Measurements from ENCODE around the gene CTDNEP1.
A peak's percentile ranks its signal among the peaks of the same experiment; 100 is the strongest.

Gene CTDNEP1

GRCh38 chr17:7228920-7229319 lies 22.6 kb downstream of the CTDNEP1 start:
- DNase-seq (ENCODE audit: low read depth in 2 of 2): no peak

GRCh38 chr17:7226721-7227710 lies 24.5 kb downstream of the CTDNEP1 start:
- no peak for DNase-seq (ENCODE audit: low read depth in 2 of 2)

GRCh38 chr17:7225711-7226331 lies 25.7 kb downstream of the CTDNEP1 start:
- DNase-seq (ENCODE audit: low read depth in 2 of 2): no peak

GRCh38 chr17:7224661-7225111 lies 26.8 kb downstream of the CTDNEP1 start:
- no peak for DNase-seq (ENCODE audit: low read depth in 2 of 2)

GRCh38 chr17:7224110-7224509 lies 27.4 kb downstream of the CTDNEP1 start:
- no peak for DNase-seq (ENCODE audit: low read depth in 2 of 2)

GRCh38 chr17:7223375-7223774 lies 28.2 kb downstream of the CTDNEP1 start:
- no peak for DNase-seq (ENCODE audit: low read depth in 2 of 2)

- no peak for DNase-seq (ENCODE audit: low read depth in 2 of 2)
These were observed 28.6 kb downstream of the CTDNEP1 start for GRCh38 chr17:7222972-7223292.

- no peak for DNase-seq (ENCODE audit: low read depth in 2 of 2)
These were observed 29.2 kb downstream of the CTDNEP1 start for GRCh38 chr17:7222093-7222971.

- DNase-seq (ENCODE audit: low read depth in 2 of 2): no peak
These were observed 30.0 kb downstream of the CTDNEP1 start for GRCh38 chr17:7221278-7222092.

GRCh38 chr17:7220593-7221277 lies 30.8 kb downstream of the CTDNEP1 start:
- DNase-seq (ENCODE audit: low read depth in 2 of 2): peak; percentile 46 to 53

- peak; percentile 75 to 82 for DNase-seq (ENCODE audit: low read depth in 2 of 2)
These were observed 31.5 kb downstream of the CTDNEP1 start, which contains the start of the genes ACADVL and DLG4 for GRCh38 chr17:7219812-7220592. TSS of gene ACADVL (plus strand) at chr17:7219938. CDS start at chr17:7219985, 47 bp downstream. TSS of gene DLG4 (minus strand) at chr17:7219836.

- DNase-seq (ENCODE audit: low read depth in 2 of 2): no peak
These were observed 32.2 kb downstream of the CTDNEP1 start for GRCh38 chr17:7219229-7219811.

GRCh38 chr17:7218758-7219157 lies 32.8 kb downstream of the CTDNEP1 start:
- DNase-seq (ENCODE audit: low read depth in 2 of 2): no peak

GRCh38 chr17:7218166-7218565 lies 33.4 kb downstream of the CTDNEP1 start:
- no peak for DNase-seq (ENCODE audit: low read depth in 2 of 2)

GRCh38 chr17:7217113-7217987 lies 34.2 kb downstream of the CTDNEP1 start:
- DNase-seq (ENCODE audit: low read depth in 2 of 2): no peak

- DNase-seq (ENCODE audit: low read depth in 2 of 2): no peak
These were observed 35.1 kb downstream of the CTDNEP1 start for GRCh38 chr17:7216242-7217112.

GRCh38 chr17:7215652-7216180 lies 35.8 kb downstream of the CTDNEP1 start:
- no peak for DNase-seq (ENCODE audit: low read depth in 2 of 2)
